GM12872 (cell line): ENCODE results near the gene MFRP.

Experiments
- TF ChIP-seq, protein P1 (sequence below): IDR thresholded peaks from 3 replicates; pipeline ENCODE4 v1.5.1; 2011; ENCODE audit warnings: low read depth, mild to moderate bottlenecking, low read length, moderate library complexity; ENCODE audit not compliant: insufficient read depth

The MFRP gene

DNA sequence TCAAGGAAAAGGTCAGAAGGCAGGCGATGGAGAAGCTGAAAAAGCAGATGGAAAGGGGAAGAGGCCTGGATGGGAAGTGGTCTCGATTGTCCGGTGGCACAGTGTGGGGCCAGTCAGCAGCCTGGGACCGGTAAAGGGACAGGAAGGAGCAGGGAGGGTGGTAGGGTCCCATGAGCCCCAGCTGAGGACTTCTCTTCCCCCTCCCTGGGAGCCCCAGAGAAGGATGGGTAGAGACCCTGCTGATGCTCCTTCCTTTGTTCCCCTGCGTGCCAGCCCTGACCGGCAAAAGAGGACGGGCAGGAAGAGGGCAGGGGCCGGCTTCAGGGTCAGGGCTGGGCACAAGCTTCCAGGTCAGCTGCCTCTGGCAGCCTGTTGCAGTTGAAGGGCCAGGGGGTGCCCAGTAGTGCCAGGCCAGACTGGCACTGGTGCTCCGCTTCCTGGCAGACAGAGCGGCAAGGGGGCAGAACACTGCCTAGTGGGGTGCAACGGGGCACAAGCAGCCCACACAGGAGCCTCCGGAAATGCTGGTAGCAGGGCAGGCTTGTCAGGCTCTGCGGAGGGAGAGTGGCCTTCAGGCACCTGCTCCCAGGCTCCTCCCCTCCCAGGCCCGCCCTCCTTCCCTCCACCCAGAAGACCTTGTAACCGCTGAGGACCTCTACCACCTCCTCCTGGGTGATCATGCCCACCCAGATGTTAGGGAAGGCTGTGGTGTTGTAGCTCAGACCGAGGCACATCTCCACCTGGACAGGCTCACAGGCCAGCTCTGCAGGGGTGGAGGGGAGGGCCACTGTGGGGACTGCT lies 5.1 kb downstream of the MFRP start:
- TF ChIP-seq, protein P1, sequence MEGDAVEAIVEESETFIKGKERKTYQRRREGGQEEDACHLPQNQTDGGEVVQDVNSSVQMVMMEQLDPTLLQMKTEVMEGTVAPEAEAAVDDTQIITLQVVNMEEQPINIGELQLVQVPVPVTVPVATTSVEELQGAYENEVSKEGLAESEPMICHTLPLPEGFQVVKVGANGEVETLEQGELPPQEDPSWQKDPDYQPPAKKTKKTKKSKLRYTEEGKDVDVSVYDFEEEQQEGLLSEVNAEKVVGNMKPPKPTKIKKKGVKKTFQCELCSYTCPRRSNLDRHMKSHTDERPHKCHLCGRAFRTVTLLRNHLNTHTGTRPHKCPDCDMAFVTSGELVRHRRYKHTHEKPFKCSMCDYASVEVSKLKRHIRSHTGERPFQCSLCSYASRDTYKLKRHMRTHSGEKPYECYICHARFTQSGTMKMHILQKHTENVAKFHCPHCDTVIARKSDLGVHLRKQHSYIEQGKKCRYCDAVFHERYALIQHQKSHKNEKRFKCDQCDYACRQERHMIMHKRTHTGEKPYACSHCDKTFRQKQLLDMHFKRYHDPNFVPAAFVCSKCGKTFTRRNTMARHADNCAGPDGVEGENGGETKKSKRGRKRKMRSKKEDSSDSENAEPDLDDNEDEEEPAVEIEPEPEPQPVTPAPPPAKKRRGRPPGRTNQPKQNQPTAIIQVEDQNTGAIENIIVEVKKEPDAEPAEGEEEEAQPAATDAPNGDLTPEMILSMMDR: no peak

DNA sequence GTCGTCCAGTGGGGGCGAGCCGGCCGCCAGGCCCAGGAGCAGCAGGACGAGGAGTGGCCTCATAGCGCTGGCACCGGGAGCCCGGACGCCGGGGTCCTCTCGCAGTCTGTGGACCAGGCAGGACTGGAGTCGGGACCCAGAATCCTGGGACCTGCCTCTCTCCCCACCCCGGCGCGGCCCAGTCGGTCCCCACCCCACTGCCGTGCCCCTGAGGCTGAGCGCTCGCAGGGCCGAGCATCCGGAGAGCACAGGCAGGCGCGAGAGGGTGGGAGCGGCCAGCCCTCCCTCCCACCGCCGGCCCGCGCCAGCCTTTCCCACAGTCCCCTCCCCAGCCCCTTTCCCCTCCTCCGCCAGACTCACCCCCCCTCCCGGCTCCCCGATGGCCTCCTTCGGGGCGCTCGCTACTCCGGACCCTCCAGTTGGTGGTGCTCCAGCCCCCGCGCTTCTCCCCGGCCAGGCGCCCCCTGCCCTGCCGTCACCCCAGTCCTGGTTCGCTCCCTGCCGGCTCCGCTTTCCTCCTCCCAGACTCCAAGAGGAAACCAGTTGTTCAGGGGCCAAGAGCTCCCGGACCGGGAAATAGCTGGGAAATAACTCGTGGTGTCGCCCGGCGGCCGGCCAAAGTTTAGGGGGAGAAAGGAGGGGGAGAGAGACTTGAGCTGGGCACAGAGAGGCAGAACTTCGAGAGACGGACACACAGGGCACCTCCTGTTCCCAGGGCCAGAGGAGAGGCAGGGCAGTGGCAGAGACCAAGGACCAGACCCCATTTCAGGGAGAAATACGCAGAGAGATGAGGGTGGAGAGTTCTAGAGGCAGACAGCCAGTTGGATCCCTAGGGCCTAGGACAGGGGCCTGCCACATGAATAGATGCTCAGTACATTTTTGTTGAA lies 5.9 kb downstream of the MFRP start, which contains the start of gene C1QTNF5:
Gene C1QTNF5, minus strand, starts transcription at position 549 of the 887 bp plus-strand sequence. Its CDS starts 486 bp downstream, at position 63.
- TF ChIP-seq, protein P1: no peak

DNA sequence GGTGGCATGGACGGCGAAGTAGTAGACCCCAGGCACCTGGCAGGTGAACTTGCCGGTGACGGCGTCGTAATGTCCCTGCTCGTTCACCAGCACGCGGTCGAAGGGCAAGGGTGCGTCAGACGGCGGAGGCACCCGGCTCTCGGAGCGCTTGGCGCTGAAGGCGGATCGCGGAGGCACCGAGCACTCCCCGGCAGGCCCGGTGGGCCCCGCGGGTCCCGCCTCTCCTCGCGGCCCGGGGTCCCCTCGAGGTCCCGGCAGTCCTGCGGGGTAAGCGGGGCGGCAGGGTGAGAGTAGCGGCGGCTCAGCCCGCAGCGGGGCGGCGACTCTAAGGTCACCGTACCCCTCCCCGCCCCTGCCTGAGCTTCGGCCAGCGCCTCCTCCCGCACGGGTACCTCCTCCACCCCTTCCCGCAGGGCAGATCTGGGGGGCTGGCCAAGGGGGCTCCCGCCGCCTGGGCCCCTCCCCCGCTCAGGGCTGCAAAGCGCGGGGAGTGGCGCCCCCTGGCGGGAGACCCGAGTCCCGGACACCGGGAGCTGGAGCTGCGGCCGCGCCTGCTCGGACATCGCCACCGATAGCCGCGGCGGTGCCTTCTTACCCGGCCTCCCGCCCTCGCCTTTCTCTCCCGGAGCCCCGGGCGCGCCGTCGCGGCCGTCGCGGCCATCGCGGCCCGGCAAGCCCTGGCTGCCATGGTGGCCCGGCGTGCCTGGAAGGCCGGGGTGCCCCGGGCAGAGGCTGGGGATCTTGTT lies 6.7 kb downstream of the MFRP start:
- TF ChIP-seq, protein P1: peak; percentile 74

DNA sequence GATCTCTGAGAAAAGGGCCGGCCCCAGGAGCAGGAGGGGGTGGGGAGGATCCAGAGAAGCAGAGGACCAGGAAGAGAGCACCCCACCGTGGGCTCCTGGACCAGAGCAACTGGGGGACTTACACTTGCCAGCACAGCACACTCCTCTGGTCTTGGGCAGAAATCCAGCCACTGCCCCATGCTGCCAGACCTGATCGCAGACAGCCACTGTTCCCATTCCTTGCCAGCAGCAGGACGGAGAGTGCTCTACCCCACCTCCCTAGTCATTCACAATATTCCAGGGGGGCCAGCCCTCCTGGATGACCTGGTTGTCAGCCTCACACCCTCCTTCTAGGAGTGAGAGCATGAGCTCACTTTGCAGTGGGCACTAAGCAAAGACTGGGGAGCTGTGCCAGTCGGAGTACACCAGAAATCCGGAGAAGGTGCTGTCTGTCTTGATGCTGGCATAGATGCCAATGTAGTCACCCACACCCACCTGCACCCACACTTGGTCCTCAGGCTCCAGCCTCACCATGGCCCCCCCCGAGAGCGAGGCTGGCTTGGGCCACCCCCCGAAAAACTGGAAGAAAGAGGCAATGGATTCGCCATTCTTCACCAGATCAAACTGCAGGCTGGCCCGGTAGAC lies 7.4 kb downstream of the MFRP start:
- TF ChIP-seq, protein P1: no peak

DNA sequence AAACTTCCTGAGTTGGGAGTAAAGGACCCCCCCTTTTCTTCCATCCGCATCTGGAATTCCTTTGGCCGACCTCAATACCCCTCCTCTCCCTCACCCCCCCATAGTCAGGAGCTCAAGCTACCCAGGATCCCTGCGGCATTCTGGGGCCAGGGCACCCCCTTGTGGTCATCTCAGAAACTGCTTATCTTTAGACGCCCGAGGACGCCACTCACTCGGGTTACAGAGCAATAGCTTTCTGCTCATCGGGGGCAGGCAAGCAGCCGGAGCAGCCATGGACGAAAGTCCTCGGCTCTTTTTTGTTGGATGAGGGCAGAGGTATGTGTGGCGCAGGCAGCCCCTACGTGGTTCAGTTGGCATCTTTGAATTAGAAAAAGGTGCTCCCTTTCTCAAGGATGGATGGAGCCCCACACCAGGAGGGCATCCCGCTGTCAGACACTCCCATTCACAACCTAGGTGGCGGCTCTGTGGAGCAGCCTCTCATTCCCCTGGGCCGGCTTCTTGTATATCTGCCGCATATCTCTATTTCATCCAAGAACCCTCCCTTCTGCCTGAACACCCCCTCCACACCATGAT lies 8.1 kb downstream of the MFRP start:
- TF ChIP-seq, protein P1: peak; percentile 80

DNA sequence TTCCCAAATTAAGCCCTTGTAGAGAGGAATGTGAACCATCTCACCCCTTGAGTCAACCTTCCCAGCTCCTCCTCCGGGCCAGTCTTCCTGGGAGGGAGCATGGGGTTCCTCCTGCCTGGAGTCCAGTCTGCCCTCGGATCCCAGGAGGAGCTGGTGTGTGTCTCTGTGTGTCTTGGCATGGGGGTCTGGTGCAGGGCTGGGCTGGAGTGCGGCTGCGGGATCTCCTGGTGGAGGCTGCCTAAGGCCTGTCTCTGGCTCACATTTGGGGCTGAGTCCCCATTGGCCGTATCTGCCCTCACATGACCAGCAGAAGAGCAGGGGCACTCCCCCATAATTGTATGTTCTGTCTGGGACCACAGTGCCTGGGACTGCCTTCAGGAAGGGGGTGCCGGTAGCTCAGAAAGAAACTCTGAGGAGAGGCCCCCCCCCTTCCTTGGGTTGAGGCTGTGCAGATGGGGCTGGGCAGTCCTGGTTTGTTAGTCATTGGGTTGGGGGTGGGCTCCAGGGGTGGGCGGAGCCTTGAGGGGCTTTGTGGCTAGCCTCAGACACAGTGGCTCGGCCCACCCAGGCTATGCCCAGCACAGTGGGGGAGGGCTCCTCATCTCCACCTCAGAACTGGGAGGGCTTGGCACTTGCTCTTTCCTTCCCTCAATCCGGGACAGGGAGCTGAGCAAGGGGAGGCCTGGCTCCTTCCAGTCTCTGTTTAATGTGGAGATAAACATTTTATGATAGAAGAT lies 8.8 kb downstream of the MFRP start:
- TF ChIP-seq, protein P1: no peak
